Breast epithelium (tissue), 4 donors: ENCODE results near the gene DBNDD1. TPM values are rescaled to one million over a fixed set of nuclear protein-coding genes. Genes with fewer than 3 reads are reported as not detected.
A peak's percentile ranks its signal among the peaks of the same experiment; 100 is the strongest.
"Not testable (repeated sequence)": the region's sequence is repeated elsewhere in the genome, so short reads cannot be mapped to it uniquely, and the experiment has no call there.

Source experiments
- DNase-seq, 2 donors: peaks; one replicate each; pipeline ENCODE4 v3.0.0-alpha.2; 2019; ENCODE audit warnings: low spot score in 2 of 2
- H3K27ac ChIP-seq, 2 donors: fragments of 200-600 bp; sonication (generic) in 1 of 2; one replicate each; pipeline ENCODE4 v1.5.1; 2016 to 2019; ENCODE audit warnings: mild to moderate bottlenecking in 1 of 2
- H3K27me3 ChIP-seq, 2 donors: fragments of 200-600 bp; sonication (generic) in 1 of 2; one replicate each; pipeline versions ENCODE4 v1.5.1 to v1.6.0; 2017 to 2019; ENCODE audit warnings: control low read depth in 1 of 2, mild to moderate bottlenecking in 1 of 2
- H3K36me3 ChIP-seq: fragments of 200-600 bp; one replicate; pipeline ENCODE4 v1.5.1; 2019
- H3K4me1 ChIP-seq, 2 donors: fragments of 200-600 bp; sonication (generic); one replicate each; pipeline ENCODE4 v1.5.1; 2016 to 2019; ENCODE audit warnings: control low read depth in 1 of 2
- H3K4me3 ChIP-seq, 3 donors: fragments of 200-600 bp; sonication (generic); 1 replicate in 2 of 3; 2 replicates in 1 of 3; pipeline ENCODE4 v1.5.1; 2016 to 2019; ENCODE audit warnings: mild to moderate bottlenecking in 3 of 3, moderate library complexity in 2 of 3
- H3K9me3 ChIP-seq, 2 donors: fragments of 200-600 bp; sonication (generic) in 1 of 2; one replicate each; pipeline ENCODE4 v1.5.1; 2016 to 2019; ENCODE audit warnings: control low read depth in 1 of 2
- POLR2A ChIP-seq: fragments of 450-650 bp; IDR thresholded peaks from one replicate; pipeline ENCODE4 v1.6.1; 2016; ENCODE audit warnings: antibody characterized with exemption, mild to moderate bottlenecking, moderate library complexity
- POLR2AphosphoS5 ChIP-seq, 3 donors: sonication (generic); formaldehyde crosslinking; IDR thresholded peaks; one replicate each; pipeline ENCODE4 v1.6.1; 2017; ENCODE audit warnings: antibody characterized with exemption in 3 of 3
- intact Hi-C: fragments of 100-400 bp; cut with DNase I; formaldehyde crosslinking; loops from one replicate; pipeline ENCODE4 v1.15.1; 2023; ENCODE audit warnings: low total_unique reads
- total RNA-seq, 3 donors: library from RNA; depleted of rRNA; stranded (reverse); fragments of >200 nt; gene quantifications; one replicate each; pipeline ENCODE4 v1.1.0, GENCODE V29; 2016
- TF ChIP-seq, protein P1 (sequence below), 3 donors: fragments of 450-650 bp; IDR thresholded peaks; one replicate each; pipeline ENCODE4 v1.5.1; 2016 to 2017; ENCODE audit warnings: antibody characterized with exemption in 3 of 3, mild to moderate bottlenecking in 3 of 3, moderate library complexity in 3 of 3

Gene DBNDD1, protein sequence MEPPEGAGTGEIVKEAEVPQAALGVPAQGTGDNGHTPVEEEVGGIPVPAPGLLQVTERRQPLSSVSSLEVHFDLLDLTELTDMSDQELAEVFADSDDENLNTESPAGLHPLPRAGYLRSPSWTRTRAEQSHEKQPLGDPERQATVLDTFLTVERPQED
- 1 to 10 TPM; 3.7 to 7.9 (median 6.0) TPM for total RNA-seq

DNA sequence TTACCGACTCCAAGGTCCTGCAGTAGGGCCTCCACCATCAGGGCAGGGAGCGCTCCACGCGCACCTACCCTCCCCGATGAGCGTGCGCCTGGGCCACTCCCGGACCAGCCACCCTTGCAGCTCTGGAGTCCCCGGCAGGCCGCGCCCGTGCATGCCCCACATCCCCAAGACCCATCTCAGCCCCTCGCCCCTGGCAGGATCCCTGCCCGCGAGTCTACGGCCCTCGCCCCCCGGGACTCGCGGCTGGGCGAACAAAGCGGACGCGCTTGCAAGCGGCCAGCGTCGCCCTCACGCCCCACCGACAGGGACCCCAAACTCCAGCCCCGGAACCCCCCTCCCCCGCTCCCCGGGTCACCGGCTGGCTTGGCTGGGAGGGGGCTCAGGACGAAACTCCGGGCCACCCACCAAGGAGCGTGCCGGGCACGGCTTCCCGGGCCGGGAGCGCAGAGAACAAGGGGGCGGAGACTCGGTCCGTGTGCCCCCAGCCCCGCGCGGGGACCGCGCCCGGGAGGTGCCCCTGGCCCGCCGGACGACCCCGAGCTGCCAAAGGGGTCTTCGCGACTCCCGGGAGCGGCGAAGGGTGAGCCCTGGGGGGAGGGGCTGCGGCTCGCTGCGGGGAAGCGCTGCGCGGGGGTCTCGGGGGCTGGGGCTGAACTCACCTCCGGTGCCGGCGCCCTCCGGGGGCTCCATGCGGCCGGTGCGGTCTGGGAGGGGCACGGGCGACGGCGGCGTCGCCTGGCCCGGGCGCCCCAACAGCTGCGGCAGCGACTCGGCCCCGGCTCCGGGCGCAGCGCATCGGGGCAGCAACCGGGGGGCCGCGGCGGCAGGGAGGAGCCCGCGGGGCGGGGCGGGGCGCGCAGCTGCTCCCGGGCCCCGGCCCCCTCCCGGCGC lies at the start of gene DBNDD1:
Gene DBNDD1, minus strand, starts transcription at position 805 of the 891 bp plus-strand sequence. Its CDS starts 115 bp downstream, at position 690.
- H3K9me3 ChIP-seq: no peaks in the 10 kb centered on the region
- H3K27me3 ChIP-seq: no peaks in the 10 kb centered on the region
- peak within 1 kb of the TSS; percentile 46 to 97 (median 71) for H3K4me3 ChIP-seq
- DNase-seq: no peak
- intact Hi-C loops: no loop called here
- TF ChIP-seq, protein P1, sequence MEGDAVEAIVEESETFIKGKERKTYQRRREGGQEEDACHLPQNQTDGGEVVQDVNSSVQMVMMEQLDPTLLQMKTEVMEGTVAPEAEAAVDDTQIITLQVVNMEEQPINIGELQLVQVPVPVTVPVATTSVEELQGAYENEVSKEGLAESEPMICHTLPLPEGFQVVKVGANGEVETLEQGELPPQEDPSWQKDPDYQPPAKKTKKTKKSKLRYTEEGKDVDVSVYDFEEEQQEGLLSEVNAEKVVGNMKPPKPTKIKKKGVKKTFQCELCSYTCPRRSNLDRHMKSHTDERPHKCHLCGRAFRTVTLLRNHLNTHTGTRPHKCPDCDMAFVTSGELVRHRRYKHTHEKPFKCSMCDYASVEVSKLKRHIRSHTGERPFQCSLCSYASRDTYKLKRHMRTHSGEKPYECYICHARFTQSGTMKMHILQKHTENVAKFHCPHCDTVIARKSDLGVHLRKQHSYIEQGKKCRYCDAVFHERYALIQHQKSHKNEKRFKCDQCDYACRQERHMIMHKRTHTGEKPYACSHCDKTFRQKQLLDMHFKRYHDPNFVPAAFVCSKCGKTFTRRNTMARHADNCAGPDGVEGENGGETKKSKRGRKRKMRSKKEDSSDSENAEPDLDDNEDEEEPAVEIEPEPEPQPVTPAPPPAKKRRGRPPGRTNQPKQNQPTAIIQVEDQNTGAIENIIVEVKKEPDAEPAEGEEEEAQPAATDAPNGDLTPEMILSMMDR (IDR thresholded peaks at IDR 0.05): no peak
- TF ChIP-seq POLR2AphosphoS5 (IDR thresholded peaks at IDR 0.05) (no peak), POLR2A (no peak)
- no peaks in the 10 kb centered on the region for H3K36me3 ChIP-seq
- H3K4me1 ChIP-seq: peaks cover 5% of the 10 kb centered on the region in 2 donors
- peak within 1 kb of the TSS; percentile 71 to 90 for H3K27ac ChIP-seq

DNA sequence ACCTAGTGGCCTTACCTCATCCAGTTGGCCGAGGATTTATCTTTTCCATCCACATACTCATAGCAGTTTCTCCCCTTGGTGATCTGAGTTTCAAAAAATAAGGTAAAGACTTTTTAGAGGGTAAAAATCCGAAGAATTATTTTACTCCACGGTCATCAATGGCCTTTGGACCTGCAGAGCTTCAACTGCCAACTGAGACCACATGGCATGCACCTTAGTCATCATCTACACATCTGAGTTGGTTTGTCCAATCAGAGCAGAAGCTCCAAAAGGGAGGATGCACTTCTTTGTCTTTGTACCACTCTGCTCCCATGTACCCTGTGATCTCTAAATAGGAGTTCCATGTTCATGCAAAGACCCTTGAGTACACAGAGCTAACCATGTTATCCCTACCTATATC lies 42.2 kb upstream of the DBNDD1 start:
- no peak overlapping the region for H3K27ac ChIP-seq
- no peaks in the 10 kb centered on the region for H3K27me3 ChIP-seq
- no peak overlapping the region for H3K4me3 ChIP-seq
- TF ChIP-seq, protein P1 (IDR thresholded peaks at IDR 0.05): no peak
- TF ChIP-seq POLR2A (no peak), POLR2AphosphoS5 (IDR thresholded peaks at IDR 0.05) (no peak)
- H3K36me3 ChIP-seq: no peaks in the 10 kb centered on the region
- intact Hi-C loops: no loop called here
- H3K9me3 ChIP-seq: no peaks in the 10 kb centered on the region
- no peak for DNase-seq
- no peaks in the 10 kb centered on the region for H3K4me1 ChIP-seq

DNA sequence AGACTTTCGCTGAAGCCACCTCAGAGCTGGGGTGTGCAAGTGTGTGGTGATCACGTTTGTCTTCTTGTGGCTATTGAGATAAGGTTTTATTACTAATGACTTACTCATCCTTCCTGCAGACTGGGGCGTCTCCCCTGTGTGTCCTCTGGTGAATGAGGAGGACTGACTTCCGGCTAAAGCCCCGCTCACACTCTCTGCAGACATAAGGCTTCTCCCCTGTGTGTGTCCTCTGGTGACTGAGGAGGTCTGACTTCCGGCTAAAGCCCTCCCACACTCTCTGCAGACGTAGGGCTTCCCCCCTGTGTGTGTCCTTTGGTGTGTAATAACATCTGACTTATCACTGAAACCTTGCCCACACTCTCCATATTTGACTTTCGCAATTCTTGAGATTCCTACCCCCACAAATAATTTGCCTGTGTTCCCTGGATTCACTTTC lies 38.5 kb upstream of the DBNDD1 start:
- H3K36me3 ChIP-seq: no peaks in the 10 kb centered on the region
- H3K27ac ChIP-seq: peak overlapping the region in 1 of 2 donors; percentile 74
- TF ChIP-seq POLR2AphosphoS5 (IDR thresholded peaks at IDR 0.05): no peak
- TF ChIP-seq, protein P1 (IDR thresholded peaks at IDR 0.05): no peak
- TF ChIP-seq POLR2A: no peak
- H3K27me3 ChIP-seq: no peaks in the 10 kb centered on the region
- H3K9me3 ChIP-seq: peaks cover 14 to 16% of the 10 kb centered on the region in 2 donors
- intact Hi-C loops: no loop called here
- no peak overlapping the region for H3K4me3 ChIP-seq
- DNase-seq: no peak
- no peaks in the 10 kb centered on the region for H3K4me1 ChIP-seq

DNA sequence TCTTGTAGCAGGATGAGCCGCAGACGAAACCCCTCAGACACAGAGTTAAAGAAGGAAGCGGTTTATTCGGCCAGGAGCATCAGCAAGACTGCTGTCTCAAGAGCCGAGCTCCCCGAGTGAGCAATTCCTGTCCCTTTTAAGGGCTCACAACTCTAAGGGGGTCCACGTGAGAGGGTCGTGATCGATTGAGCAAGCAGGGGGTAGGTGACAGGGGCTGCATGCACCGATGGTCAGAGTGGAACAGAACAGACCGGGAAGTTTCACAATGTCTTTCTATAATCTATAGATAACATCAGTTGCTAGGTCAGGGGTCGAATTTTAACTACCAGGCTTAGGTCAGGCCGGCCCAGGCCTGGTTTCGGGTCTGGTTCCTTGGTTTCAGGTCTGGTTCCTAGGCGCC lies 37.3 kb upstream of the DBNDD1 start:
- H3K27me3 ChIP-seq, H3K27ac ChIP-seq, H3K4me3 ChIP-seq, intact Hi-C loops, H3K4me1 ChIP-seq, H3K36me3 ChIP-seq, DNase-seq: not testable (repeated sequence)
- peaks cover 14 to 16% of the 10 kb centered on the region in 2 donors for H3K9me3 ChIP-seq

DNA sequence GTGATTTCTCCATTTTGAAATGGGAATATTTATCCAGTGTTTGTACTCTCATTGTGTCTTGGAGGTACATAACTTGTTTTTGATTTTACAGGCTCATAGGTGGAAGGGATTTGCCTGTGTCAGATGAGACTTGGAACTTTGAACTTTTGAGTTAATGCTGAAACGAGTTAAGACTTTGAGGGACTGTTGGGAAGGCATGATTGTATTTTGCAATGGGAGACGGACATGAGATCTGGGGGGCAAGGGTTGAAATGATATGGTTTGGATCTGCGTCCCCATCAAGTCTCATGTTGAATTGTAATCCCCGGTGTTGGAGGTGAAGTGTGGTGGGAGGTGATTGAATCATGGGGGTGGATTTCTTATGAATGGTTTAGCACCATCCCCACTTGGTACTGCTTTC lies 36.1 kb upstream of the DBNDD1 start:
- H3K4me1 ChIP-seq: no peaks in the 10 kb centered on the region
- no peak overlapping the region for H3K27ac ChIP-seq
- no peak overlapping the region for H3K4me3 ChIP-seq
- no peaks in the 10 kb centered on the region for H3K36me3 ChIP-seq
- no peak for DNase-seq
- no peaks in the 10 kb centered on the region for H3K27me3 ChIP-seq
- TF ChIP-seq POLR2A: no peak
- TF ChIP-seq, protein P1 (IDR thresholded peaks at IDR 0.05): no peak
- TF ChIP-seq POLR2AphosphoS5 (IDR thresholded peaks at IDR 0.05): no peak
- intact Hi-C loops: no loop called here
- peaks cover 14 to 16% of the 10 kb centered on the region in 2 donors for H3K9me3 ChIP-seq
